NB4 (cell line): ENCODE measurements around the gene OPRD1.

Source experiments
- DNase-seq: peaks from one replicate; pipeline ENCODE4 v3.0.0; 2010; ENCODE audit warnings: low read depth
- H3K4me3 ChIP-seq: one replicate; pipeline ENCODE4 v1.5.1; 2011; ENCODE audit warnings: mild to moderate bottlenecking, low read depth, low read length, moderate library complexity
- CTCF ChIP-seq: IDR thresholded peaks from one replicate; pipeline ENCODE4 v1.5.1; 2012; ENCODE audit warnings: low read depth, low read length
- MYC ChIP-seq: IDR thresholded peaks from 2 replicates; pipeline ENCODE4 v1.6.1; 2011; ENCODE audit warnings: low read depth, low read length
- POLR2A ChIP-seq: IDR thresholded peaks from 2 replicates; pipeline ENCODE4 v1.6.1; 2011; ENCODE audit warnings: mild to moderate bottlenecking; ENCODE audit not compliant: insufficient read length; ENCODE audit errors: extremely low read depth
- TF ChIP-seq, protein P1 (sequence below): IDR thresholded peaks from 2 replicates; pipeline ENCODE4 v1.6.1; 2011; ENCODE audit warnings: low read depth, low read length

The OPRD1 gene

DNA sequence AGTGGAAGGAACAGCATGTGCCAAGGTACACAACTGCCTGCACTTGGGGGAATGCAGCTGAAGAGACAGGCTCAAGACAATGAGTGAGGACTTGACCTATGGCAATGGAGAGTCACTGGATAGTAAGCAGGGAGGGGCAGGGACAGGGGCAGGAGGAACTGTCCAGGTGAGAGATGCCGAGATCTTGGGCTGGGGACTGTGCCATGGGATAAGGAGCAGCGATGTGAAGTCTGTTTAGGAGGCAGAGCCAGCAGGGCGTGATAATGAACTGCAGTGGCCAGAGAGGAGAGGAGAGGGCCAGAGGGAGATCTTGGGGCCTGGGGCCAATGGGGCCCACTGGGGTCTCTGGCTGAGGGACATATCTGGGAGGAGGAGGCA, 84.6 kb downstream of the OPRD1 start:
- H3K4me3 ChIP-seq = no peak overlapping the region
- no peak for DNase-seq
- TF ChIP-seq, protein P1, sequence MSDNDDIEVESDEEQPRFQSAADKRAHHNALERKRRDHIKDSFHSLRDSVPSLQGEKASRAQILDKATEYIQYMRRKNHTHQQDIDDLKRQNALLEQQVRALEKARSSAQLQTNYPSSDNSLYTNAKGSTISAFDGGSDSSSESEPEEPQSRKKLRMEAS = no peak
- no peak for TF ChIP-seq POLR2A
- no peak for TF ChIP-seq CTCF
- TF ChIP-seq MYC = no peak

DNA sequence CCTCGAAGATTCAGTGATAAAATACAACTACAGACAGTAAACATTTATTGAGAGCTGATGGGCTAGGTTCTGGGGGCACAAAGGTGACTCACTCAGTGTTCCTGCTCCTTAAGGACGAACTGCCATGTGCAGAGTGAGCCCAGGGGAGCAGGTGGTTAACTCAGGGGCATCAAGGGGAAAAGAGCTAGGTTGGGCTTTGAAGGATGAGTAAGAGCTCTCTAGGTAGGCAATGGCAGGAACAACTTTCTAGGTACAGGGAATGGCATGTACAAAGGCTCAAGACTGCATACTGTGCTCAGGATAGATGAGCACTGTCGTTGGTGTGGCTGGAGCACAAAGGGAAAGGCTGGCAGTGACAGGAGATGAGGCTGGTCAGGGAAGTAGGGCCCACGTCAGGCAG, 85.8 kb downstream of the OPRD1 start:
- TF ChIP-seq, protein P1 = no peak
- no peak for TF ChIP-seq MYC
- no peak for TF ChIP-seq CTCF
- no peak for TF ChIP-seq POLR2A
- no peak overlapping the region for H3K4me3 ChIP-seq
- no peak for DNase-seq

- DNase-seq = no peak
- H3K4me3 ChIP-seq = no peak overlapping the region
- TF ChIP-seq MYC (no peak), POLR2A (no peak)
Measured at GRCh38 chr1:28898405-28898881, 86.5 kb downstream of the OPRD1 start.

- no peak for TF ChIP-seq CTCF
- DNase-seq = no peak
- H3K4me3 ChIP-seq = no peak overlapping the region
Measured at GRCh38 chr1:28899267-28899666, 87.3 kb downstream of the OPRD1 start.

DNA sequence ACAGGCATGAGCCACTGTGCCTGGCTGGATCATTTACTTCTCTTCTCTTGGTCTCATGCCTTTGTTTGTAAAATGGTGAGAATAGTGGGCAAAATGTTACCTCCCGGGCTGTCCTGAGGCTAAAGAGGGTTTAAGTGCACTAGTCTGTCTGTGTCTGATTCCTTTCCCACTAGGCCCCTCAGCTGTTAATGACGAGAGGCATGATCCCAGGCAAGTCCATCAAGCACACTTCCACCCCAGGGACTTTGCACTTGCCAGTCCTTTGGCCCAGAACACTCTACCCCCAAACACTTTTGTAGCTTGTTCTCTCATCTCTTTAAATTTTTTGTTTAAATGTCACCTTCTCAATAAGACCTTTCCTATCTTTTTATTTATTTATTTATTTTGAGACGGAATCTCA, 88.6 kb downstream of the OPRD1 start:
- DNase-seq = no peak
- TF ChIP-seq POLR2A (no peak), MYC (no peak), CTCF (no peak)
- TF ChIP-seq, protein P1 = no peak
- H3K4me3 ChIP-seq = no peak overlapping the region

- no peak overlapping the region for H3K4me3 ChIP-seq
- no peak for DNase-seq
- TF ChIP-seq CTCF (no peak), MYC (no peak), POLR2A (no peak)
- TF ChIP-seq, protein P1 = no peak
Measured at GRCh38 chr1:28902738-28903137, 90.8 kb downstream of the OPRD1 start.
